ENCODE measurements around the gene CDC20. TPM values are rescaled to one million over a fixed set of nuclear protein-coding genes. Genes with fewer than 3 reads are reported as not detected.

CDC20 gene
- total RNA-seq, 1 experiment from 2014 or later: 215 TPM

- no peaks in the 10 kb centered on the region for H3K36me3 ChIP-seq (ENCODE audit: control insufficient read depth, insufficient read depth, low read length)
- H3K27me3 ChIP-seq (ENCODE audit: control insufficient read depth, insufficient read depth, low read length): no peaks in the 10 kb centered on the region
- H3K4me3 ChIP-seq (ENCODE audit: low read depth in 2 of 2, low read length in 2 of 2): no peak overlapping the region
- ATAC-seq (no peak), DNase-seq (ENCODE audit: low read depth, low spot score) (no peak)
- in situ Hi-C loops (cut with HindIII; ENCODE audit: low pct_unique_long_range_greater_than_20kb, low sequenced_read_pairs) (no loop called here), intact Hi-C loops (cut with micrococcal nuclease; ENCODE audit: unreplicated experiment) (no loop called here)
- H3K27ac ChIP-seq (ENCODE audit: low read length): no peak overlapping the region
- no TSS peak for BruUV-seq (replicated peaks)
- ChIA-PET POLR2A (no interaction called here), CTCF (interaction anchor here (1.0 kb wide), 1 partner anchor 14 kb away, joined by 3 read pairs; no protein-coding TSS in a partner anchor)
- H3K4me1 ChIP-seq (ENCODE audit: control insufficient read depth, insufficient read depth, low read length): no peaks in the 10 kb centered on the region
- TF ChIP-seq TCF7L2 (IDR thresholded peaks at IDR 0.05; ENCODE audit: low read depth, low read length) (no peak), POLR2AphosphoS5 (IDR thresholded peaks at IDR 0.05; ENCODE audit: low read depth, low read length) (no peak), SIN3A (IDR thresholded peaks at IDR 0.05; ENCODE audit: borderline replicate concordance, insufficient read depth, low read depth, low read length) (no peak)
- TF ChIP-seq, protein P1, sequence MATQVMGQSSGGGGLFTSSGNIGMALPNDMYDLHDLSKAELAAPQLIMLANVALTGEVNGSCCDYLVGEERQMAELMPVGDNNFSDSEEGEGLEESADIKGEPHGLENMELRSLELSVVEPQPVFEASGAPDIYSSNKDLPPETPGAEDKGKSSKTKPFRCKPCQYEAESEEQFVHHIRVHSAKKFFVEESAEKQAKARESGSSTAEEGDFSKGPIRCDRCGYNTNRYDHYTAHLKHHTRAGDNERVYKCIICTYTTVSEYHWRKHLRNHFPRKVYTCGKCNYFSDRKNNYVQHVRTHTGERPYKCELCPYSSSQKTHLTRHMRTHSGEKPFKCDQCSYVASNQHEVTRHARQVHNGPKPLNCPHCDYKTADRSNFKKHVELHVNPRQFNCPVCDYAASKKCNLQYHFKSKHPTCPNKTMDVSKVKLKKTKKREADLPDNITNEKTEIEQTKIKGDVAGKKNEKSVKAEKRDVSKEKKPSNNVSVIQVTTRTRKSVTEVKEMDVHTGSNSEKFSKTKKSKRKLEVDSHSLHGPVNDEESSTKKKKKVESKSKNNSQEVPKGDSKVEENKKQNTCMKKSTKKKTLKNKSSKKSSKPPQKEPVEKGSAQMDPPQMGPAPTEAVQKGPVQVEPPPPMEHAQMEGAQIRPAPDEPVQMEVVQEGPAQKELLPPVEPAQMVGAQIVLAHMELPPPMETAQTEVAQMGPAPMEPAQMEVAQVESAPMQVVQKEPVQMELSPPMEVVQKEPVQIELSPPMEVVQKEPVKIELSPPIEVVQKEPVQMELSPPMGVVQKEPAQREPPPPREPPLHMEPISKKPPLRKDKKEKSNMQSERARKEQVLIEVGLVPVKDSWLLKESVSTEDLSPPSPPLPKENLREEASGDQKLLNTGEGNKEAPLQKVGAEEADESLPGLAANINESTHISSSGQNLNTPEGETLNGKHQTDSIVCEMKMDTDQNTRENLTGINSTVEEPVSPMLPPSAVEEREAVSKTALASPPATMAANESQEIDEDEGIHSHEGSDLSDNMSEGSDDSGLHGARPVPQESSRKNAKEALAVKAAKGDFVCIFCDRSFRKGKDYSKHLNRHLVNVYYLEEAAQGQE (IDR thresholded peaks at IDR 0.05; ENCODE audit: insufficient read depth in 1 of 2, low read depth in 2 of 2, low read length in 1 of 2): no peak
- H3K9me3 ChIP-seq (ENCODE audit: control insufficient read depth, insufficient read depth, low read depth, low read length): no peaks in the 10 kb centered on the region
Measured at GRCh38 chr1:43317817-43318471, 40.8 kb upstream of the CDC20 start.

GRCh38 chr1:43318831-43319230 lies 40.0 kb upstream of the CDC20 start:
- Histone ChIP-seq H3K27ac (ENCODE audit: low read length) (no peak overlapping the region), H3K27me3 (ENCODE audit: control insufficient read depth, insufficient read depth, low read length) (no peaks in the 10 kb centered on the region), H3K36me3 (ENCODE audit: control insufficient read depth, insufficient read depth, low read length) (no peaks in the 10 kb centered on the region), H3K4me3 (ENCODE audit: low read depth in 2 of 2, low read length in 2 of 2) (no peak overlapping the region), H3K9me3 (ENCODE audit: control insufficient read depth, insufficient read depth, low read depth, low read length) (no peaks in the 10 kb centered on the region), H3K4me1 (ENCODE audit: control insufficient read depth, insufficient read depth, low read length) (no peaks in the 10 kb centered on the region)
- DNase-seq (ENCODE audit: low read depth, low spot score): no peak
- ChIA-PET POLR2A (no interaction called here), CTCF (no interaction called here)
- peak; percentile 56 for ATAC-seq
- TF ChIP-seq, protein P1 (IDR thresholded peaks at IDR 0.05; ENCODE audit: insufficient read depth in 1 of 2, low read depth in 2 of 2, low read length in 1 of 2): no peak
- no peak for TF ChIP-seq TCF7L2 (IDR thresholded peaks at IDR 0.05; ENCODE audit: low read depth, low read length)
- intact Hi-C loops (cut with micrococcal nuclease; ENCODE audit: unreplicated experiment) (no loop called here), in situ Hi-C loops (cut with HindIII; ENCODE audit: low pct_unique_long_range_greater_than_20kb, low sequenced_read_pairs) (no loop called here)
- no TSS peak for BruUV-seq (replicated peaks)

GRCh38 chr1:43319288-43319687 lies 39.5 kb upstream of the CDC20 start:
- no TSS peak for BruUV-seq (replicated peaks)
- no peaks in the 10 kb centered on the region for H3K9me3 ChIP-seq (ENCODE audit: control insufficient read depth, insufficient read depth, low read depth, low read length)
- DNase-seq (ENCODE audit: low read depth, low spot score) (no peak), ATAC-seq (no peak)
- no peak overlapping the region for H3K27ac ChIP-seq (ENCODE audit: low read length)
- TF ChIP-seq TCF7L2 (IDR thresholded peaks at IDR 0.05; ENCODE audit: low read depth, low read length): no peak
- TF ChIP-seq, protein P2, sequence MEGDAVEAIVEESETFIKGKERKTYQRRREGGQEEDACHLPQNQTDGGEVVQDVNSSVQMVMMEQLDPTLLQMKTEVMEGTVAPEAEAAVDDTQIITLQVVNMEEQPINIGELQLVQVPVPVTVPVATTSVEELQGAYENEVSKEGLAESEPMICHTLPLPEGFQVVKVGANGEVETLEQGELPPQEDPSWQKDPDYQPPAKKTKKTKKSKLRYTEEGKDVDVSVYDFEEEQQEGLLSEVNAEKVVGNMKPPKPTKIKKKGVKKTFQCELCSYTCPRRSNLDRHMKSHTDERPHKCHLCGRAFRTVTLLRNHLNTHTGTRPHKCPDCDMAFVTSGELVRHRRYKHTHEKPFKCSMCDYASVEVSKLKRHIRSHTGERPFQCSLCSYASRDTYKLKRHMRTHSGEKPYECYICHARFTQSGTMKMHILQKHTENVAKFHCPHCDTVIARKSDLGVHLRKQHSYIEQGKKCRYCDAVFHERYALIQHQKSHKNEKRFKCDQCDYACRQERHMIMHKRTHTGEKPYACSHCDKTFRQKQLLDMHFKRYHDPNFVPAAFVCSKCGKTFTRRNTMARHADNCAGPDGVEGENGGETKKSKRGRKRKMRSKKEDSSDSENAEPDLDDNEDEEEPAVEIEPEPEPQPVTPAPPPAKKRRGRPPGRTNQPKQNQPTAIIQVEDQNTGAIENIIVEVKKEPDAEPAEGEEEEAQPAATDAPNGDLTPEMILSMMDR (IDR thresholded peaks at IDR 0.05): no peak
- TF ChIP-seq, protein P1 (IDR thresholded peaks at IDR 0.05; ENCODE audit: insufficient read depth in 1 of 2, low read depth in 2 of 2, low read length in 1 of 2): no peak
- no peak for TF ChIP-seq SIN3A (IDR thresholded peaks at IDR 0.05; ENCODE audit: borderline replicate concordance, insufficient read depth, low read depth, low read length)
- no peak for TF ChIP-seq POLR2AphosphoS5 (IDR thresholded peaks at IDR 0.05; ENCODE audit: low read depth, low read length)
- no peaks in the 10 kb centered on the region for H3K27me3 ChIP-seq (ENCODE audit: control insufficient read depth, insufficient read depth, low read length)
- in situ Hi-C loops (cut with HindIII; ENCODE audit: low pct_unique_long_range_greater_than_20kb, low sequenced_read_pairs): no loop called here
- H3K36me3 ChIP-seq (ENCODE audit: control insufficient read depth, insufficient read depth, low read length): no peaks in the 10 kb centered on the region
- ChIA-PET CTCF (no interaction called here), POLR2A (no interaction called here)
- H3K4me1 ChIP-seq (ENCODE audit: control insufficient read depth, insufficient read depth, low read length): no peaks in the 10 kb centered on the region
- H3K4me3 ChIP-seq (ENCODE audit: low read depth in 2 of 2, low read length in 2 of 2): no peak overlapping the region
- intact Hi-C loops (cut with micrococcal nuclease; ENCODE audit: unreplicated experiment): no loop called here

Data from Panc1 (cell line).